Endothelial cell (in vitro differentiated cells): ENCODE data around the gene ESYT1. TPM values are rescaled to one million over a fixed set of nuclear protein-coding genes. Genes with fewer than 3 reads are reported as not detected.
"Not testable (repeated sequence)": the region's sequence is repeated elsewhere in the genome, so short reads cannot be mapped to it uniquely, and the experiment has no call there.

Source experiments
- DNase-seq: peaks from one replicate; pipeline ENCODE4 v3.0.0; 2021; ENCODE audit warnings: low spot score
- H3K27ac Mint-ChIP-seq: one replicate; pipeline ENCODE4 v1.8.0; 2021; ENCODE audit warnings: mixed read lengths, inconsistent platforms; ENCODE audit not compliant: unreplicated experiment
- H3K27me3 Mint-ChIP-seq: one replicate; pipeline ENCODE4 v1.8.0; 2021; ENCODE audit warnings: mild to moderate bottlenecking, moderate library complexity, mixed read lengths, inconsistent platforms; ENCODE audit not compliant: unreplicated experiment
- H3K36me3 Mint-ChIP-seq: one replicate; pipeline ENCODE4 v1.8.0; 2021; ENCODE audit warnings: mild to moderate bottlenecking, low read depth, mixed read lengths, inconsistent platforms; ENCODE audit not compliant: unreplicated experiment
- H3K4me1 Mint-ChIP-seq: one replicate; pipeline ENCODE4 v1.8.0; 2021; ENCODE audit warnings: mild to moderate bottlenecking, mixed read lengths, inconsistent platforms; ENCODE audit not compliant: unreplicated experiment
- H3K4me3 Mint-ChIP-seq: one replicate; pipeline ENCODE4 v1.8.0; 2021; ENCODE audit warnings: mild to moderate bottlenecking, mixed read lengths, inconsistent platforms; ENCODE audit not compliant: unreplicated experiment
- H3K9me3 Mint-ChIP-seq: one replicate; pipeline ENCODE4 v1.8.0; 2021; ENCODE audit warnings: mixed read lengths, inconsistent platforms; ENCODE audit not compliant: unreplicated experiment
- total RNA-seq: library from RNA; stranded (reverse); fragmentation: NEBNext Ultra II Directional; extraction: Animal tissue kit (Norgen Biotek cat#: 25700); gene quantifications from one replicate; pipeline ENCODE4 v1.2.1, GENCODE V29; 2021; ENCODE audit not compliant: unreplicated experiment
- TF ChIP-seq, protein P1 (sequence below): fragments of 200-600 bp; sonication (generic); IDR thresholded peaks from one replicate; pipeline ENCODE4 v1.5.0; 2021; ENCODE audit warnings: antibody characterized with exemption; ENCODE audit not compliant: unreplicated experiment

Gene ESYT1
- total RNA-seq, 1 donor from 2014 or later: 302 TPM

DNA sequence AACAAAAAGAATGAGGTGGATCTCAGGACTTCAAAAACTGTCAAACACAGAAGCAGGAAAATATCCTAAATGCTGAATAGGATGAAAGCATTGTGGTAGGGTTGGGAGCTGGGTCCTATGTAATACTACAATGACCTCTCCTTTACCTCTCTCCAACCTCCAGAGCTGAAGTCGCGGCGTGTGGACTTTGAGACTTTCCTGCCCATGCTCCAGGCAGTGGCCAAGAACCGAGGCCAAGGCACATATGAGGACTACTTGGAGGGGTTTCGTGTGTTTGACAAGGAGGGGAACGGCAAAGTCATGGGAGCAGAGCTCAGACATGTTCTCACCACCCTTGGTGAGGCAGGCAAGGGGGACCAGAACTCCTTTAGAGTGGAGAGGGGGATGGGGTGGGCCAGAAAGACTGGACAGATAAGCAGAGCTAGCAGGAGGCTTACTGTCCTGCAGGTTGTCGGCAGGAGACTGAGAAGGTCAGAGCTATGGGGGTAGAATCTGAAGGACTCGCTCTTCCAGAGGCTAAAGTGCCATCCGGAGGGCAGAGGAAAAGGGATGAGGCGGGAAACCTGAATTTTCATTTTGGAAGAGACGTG, 27.3 kb downstream of the ESYT1 start:
- Mint-ChIP-seq H3K4me1 (peaks cover 52% of the 10 kb centered on the region), H3K27me3 (peaks cover 35% of the 10 kb centered on the region), H3K36me3 (peaks cover 35% of the 10 kb centered on the region), H3K9me3 (no peaks in the 10 kb centered on the region), H3K27ac (peak overlapping the region; percentile 75), H3K4me3 (peak overlapping the region; percentile 84)
- DNase-seq: no peak
- TF ChIP-seq, protein P1, sequence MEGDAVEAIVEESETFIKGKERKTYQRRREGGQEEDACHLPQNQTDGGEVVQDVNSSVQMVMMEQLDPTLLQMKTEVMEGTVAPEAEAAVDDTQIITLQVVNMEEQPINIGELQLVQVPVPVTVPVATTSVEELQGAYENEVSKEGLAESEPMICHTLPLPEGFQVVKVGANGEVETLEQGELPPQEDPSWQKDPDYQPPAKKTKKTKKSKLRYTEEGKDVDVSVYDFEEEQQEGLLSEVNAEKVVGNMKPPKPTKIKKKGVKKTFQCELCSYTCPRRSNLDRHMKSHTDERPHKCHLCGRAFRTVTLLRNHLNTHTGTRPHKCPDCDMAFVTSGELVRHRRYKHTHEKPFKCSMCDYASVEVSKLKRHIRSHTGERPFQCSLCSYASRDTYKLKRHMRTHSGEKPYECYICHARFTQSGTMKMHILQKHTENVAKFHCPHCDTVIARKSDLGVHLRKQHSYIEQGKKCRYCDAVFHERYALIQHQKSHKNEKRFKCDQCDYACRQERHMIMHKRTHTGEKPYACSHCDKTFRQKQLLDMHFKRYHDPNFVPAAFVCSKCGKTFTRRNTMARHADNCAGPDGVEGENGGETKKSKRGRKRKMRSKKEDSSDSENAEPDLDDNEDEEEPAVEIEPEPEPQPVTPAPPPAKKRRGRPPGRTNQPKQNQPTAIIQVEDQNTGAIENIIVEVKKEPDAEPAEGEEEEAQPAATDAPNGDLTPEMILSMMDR: no peak

DNA sequence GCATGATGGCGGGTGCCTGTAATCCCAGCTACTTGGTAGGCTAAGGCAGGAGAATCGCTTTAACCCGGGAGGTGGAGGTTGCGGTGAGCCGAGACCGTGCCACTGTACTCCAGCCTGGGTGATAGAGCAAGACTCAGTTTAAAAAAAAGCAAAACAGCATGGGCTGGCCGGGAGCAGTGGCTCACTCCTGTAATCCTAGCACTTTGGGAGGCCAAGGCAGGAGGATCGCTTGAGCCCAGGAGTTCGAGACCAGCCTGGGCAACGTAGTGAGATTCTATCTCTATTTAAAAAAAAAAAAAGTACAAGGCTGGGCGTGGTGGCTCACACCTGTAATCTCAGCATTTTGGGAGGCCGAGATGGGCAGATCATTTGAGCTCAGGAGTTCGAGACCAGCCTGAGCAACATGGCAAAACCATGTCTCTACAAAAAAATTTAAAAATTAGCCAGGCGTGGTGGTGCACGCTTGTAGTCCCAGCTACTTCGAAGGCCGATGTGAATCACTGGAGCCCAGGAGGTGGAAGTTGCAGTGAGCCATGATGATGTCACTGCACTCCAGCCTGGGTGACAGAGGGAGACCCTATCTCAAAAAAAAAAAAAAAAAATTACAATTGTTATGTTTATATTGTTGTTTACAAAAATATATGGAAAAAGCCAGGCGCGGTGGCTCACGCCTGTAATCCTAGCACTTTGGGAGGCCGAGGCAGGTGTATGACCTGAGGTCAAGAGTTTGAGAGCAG, 28.6 kb downstream of the ESYT1 start:
- H3K4me1 Mint-ChIP-seq: peaks cover 58% of the 10 kb centered on the region
- not testable (repeated sequence) for DNase-seq, H3K9me3 Mint-ChIP-seq
- H3K27me3 Mint-ChIP-seq: peaks cover 45% of the 10 kb centered on the region
- H3K27ac Mint-ChIP-seq: peak overlapping the region; percentile 100
- H3K4me3 Mint-ChIP-seq: peak overlapping the region; percentile 89
- H3K36me3 Mint-ChIP-seq: peaks cover 46% of the 10 kb centered on the region

DNA sequence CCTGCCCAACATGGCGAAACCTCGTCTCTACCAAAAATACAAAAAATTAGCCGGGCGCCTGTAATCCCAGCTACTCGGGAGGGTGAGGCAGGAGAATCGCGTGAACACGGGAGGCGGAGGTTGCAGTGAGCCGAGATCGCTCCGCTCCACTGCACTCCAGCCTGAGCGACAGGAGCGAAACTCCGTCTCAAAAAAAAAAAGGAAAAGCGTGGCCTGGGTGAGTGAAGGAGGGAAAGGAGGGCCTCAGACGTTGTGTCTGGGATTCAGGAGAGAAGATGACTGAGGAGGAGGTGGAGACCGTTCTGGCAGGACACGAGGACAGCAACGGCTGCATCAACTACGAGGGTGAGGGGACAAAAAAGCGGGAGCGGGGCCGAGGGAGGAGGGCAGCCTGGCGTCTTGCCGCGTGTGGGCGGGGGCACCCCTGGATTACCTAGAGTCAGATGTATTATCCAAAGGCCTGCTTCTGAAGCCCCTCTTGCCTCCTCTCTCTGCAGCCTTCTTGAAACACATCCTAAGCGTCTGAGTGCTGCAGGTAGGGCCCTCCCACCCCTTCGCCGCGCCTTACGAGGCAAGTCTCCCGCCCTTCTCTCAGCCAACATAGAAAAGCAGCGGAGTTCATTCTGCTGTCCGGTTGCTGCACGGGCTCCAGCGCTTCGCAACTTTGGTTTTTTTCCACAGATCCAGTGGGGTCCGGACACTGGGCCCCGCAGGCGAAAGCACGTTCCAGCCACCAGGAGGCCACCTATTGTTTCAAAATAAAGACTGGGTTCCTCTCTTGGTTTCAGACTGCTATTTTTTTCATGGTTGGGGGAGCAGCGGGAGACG, 29.3 kb downstream of the ESYT1 start:
- peak; percentile 85 for DNase-seq
- peak overlapping the region; percentile 89 for H3K4me3 Mint-ChIP-seq
- no peaks in the 10 kb centered on the region for H3K9me3 Mint-ChIP-seq
- peaks cover 58% of the 10 kb centered on the region for H3K4me1 Mint-ChIP-seq
- peaks cover 52% of the 10 kb centered on the region for H3K36me3 Mint-ChIP-seq
- TF ChIP-seq, protein P1: peak; percentile 70
- H3K27ac Mint-ChIP-seq: peak overlapping the region; percentile 100
- H3K27me3 Mint-ChIP-seq: peaks cover 49% of the 10 kb centered on the region

DNA sequence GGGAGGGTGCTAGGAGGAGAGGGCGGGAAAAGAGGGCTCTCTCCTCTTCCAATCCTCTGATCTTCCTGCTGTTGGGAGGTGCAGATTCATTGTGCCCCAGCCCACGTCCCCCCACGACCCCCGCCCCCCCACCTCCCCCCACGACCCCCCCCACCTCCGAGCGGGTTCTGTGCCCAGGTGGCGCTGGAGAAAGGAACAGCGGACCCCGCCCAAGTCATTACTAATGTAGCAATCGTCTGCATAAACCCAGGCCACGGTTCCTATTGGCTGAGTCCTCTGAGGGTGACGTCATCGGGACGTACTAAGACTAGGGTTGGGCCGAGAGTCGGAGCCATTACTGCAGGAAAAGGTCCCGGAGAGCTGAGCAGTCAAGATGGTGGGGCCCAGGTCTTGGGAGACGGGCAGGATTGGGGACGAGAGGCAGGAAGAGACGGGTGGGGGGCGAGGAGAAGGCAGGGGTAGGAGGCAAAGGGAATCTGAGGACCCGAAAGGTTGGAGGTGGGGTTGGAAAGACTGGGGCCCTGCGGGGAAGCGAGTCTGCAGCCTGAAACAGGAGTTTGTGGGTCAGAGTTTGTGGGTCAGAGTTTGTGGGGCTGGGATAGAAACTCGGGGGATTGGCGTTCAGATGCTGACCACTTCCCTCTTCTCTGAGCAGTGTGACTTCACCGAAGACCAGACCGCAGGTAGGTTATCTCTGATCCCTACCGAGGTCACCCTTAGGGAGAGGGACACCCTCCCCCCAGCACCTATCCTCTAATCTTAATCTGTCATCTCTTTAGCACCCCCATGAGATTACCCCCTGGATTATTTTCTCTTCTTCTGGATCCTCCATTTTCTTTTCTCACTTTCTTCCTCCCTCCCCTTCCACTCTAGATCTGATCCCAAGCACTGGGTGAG, 30.2 kb downstream of the ESYT1 start, which contains the start of gene MYL6:
Gene MYL6 (plus strand): TSS at position 331 of the 897 bp plus-strand sequence. CDS start 43 bp downstream, at position 374.
- peaks cover 58% of the 10 kb centered on the region for H3K36me3 Mint-ChIP-seq
- DNase-seq: peak; percentile 86
- peaks cover 51% of the 10 kb centered on the region for H3K4me1 Mint-ChIP-seq
- peaks cover 50% of the 10 kb centered on the region for H3K27me3 Mint-ChIP-seq
- H3K9me3 Mint-ChIP-seq: no peaks in the 10 kb centered on the region
- H3K4me3 Mint-ChIP-seq: peak within 1 kb of the TSS; percentile 100
- TF ChIP-seq, protein P1: no peak
- H3K27ac Mint-ChIP-seq: peak within 1 kb of the TSS; percentile 100
